HepG2 (cell line): ENCODE data around the gene EFS. TPM values are rescaled to one million over a fixed set of nuclear protein-coding genes. Genes with fewer than 3 reads are reported as not detected.

Experiments
- ATAC-seq: fragments of 200-7000 bp; cut with Tn5 transposase; 3 replicates; pipeline ENCODE4 v1.9.1; 2020; ENCODE audit warnings: mild to moderate bottlenecking, moderate library complexity
- BruUV-seq: library from RNA; stranded (reverse); fragments of 400-500 nt; replicated peaks from 2 replicates; lab custom pipeline; 2021; lab: Mats Ljungman, UMichigan
- CTCF ChIA-PET: fragments of 300-600 bp; formaldehyde crosslinking; extraction: SDS; loops from one replicate; lab custom pipeline; 2021; ENCODE audit warnings: low total read pairs, inconsistent platforms, low intra/inter-chr PET ratio; lab: Yijun Ruan, JAX
- POLR2A ChIA-PET: fragments of 350-600 bp; sonication (Branson Sonifier 250); formaldehyde crosslinking; loops from one replicate; lab custom pipeline; 2020; ENCODE audit warnings: antibody characterized with exemption, inconsistent platforms; lab: Yijun Ruan, JAX
- DNase-seq: peaks from one replicate; pipeline ENCODE4 v3.0.0-alpha.2; 2015; ENCODE audit warnings: low spot score
- FAIRE-seq: peaks from 3 replicates; lab custom pipeline; 2011; peaks lifted over from hg19 to GRCh38; lab: Jason Lieb, UNC
- H2AFZ ChIP-seq: one replicate; pipeline ENCODE4 v1.6.1; 2011; ENCODE audit warnings: low read length, inconsistent platforms
- H3K27ac ChIP-seq: fragments of 300-600 bp; 3 replicates; pipeline ENCODE4 v1.8.0; 2011; ENCODE audit warnings: mixed run types, mild to moderate bottlenecking, mixed read lengths, low read length, inconsistent platforms; ENCODE audit not compliant: insufficient read depth; ENCODE audit errors: extremely low read length
- H3K27me3 ChIP-seq, 2 experiments: fragments of 200-600 bp in 1 of 2; 2 replicates in 1 of 2; 3 replicates in 1 of 2; pipeline versions ENCODE4 v1.6.0 to v1.8.0; 2011; ENCODE audit warnings: low read length in 2 of 2, mild to moderate bottlenecking in 2 of 2, moderate library complexity in 2 of 2, inconsistent platforms in 1 of 2; ENCODE audit not compliant: insufficient read depth in 2 of 2, control insufficient read depth in 1 of 2
- H3K36me3 ChIP-seq, 2 experiments: fragments of 200-600 bp in 1 of 2; replicated peaks in 1 of 2; 2 replicates in 1 of 2; 3 replicates in 1 of 2; pipeline versions ENCODE4 v1.5.1 to v1.8.0; 2011; ENCODE audit warnings: low read length in 2 of 2, inconsistent platforms in 1 of 2; ENCODE audit not compliant: insufficient read depth in 2 of 2, control insufficient read depth in 1 of 2
- H3K4me1 ChIP-seq: 2 replicates; pipeline ENCODE4 v1.5.1; 2012; ENCODE audit warnings: low read length, inconsistent platforms; ENCODE audit not compliant: insufficient read depth
- H3K4me2 ChIP-seq: 2 replicates; pipeline ENCODE4 v1.6.0; 2011; ENCODE audit warnings: low read depth, low read length, inconsistent platforms
- H3K4me3 ChIP-seq, 3 experiments: fragments of 200-600 bp in 1 of 3; sonication (generic), shearing (Covaris generic) in 1 of 3; replicated peaks in 1 of 3; 2 replicates each; pipeline ENCODE4 v1.5.1; 2011 to 2016; ENCODE audit warnings: low read length in 3 of 3, inconsistent platforms in 2 of 3, low read depth in 2 of 3, mild to moderate bottlenecking in 2 of 3, control low read depth in 1 of 3, mixed read lengths in 1 of 3; ENCODE audit not compliant: insufficient read depth in 1 of 3
- H3K79me2 ChIP-seq: one replicate; pipeline ENCODE4 v1.6.1; 2011; ENCODE audit warnings: low read length, inconsistent platforms; ENCODE audit not compliant: insufficient read depth
- H3K9ac ChIP-seq: 2 replicates; pipeline ENCODE4 v1.6.0; 2011; ENCODE audit warnings: mild to moderate bottlenecking, low read depth, low read length, inconsistent platforms; ENCODE audit not compliant: insufficient read depth
- H3K9me3 ChIP-seq: 2 replicates; pipeline ENCODE4 v1.5.1; 2012; ENCODE audit warnings: mild to moderate bottlenecking, low read length
- H4K20me1 ChIP-seq: 2 replicates; pipeline ENCODE4 v1.6.0; 2011; ENCODE audit warnings: inconsistent platforms, mild to moderate bottlenecking, low read length, moderate library complexity; ENCODE audit not compliant: insufficient read depth
- CEBPB ChIP-seq: IDR thresholded peaks from 2 replicates; pipeline ENCODE4 v1.6.1; 2011; ENCODE audit warnings: low read depth, low read length, improper control_type of control experiment, borderline replicate concordance
- HOMEZ ChIP-seq: IDR thresholded peaks from 2 replicates; pipeline ENCODE4 v1.6.1; 2016; ENCODE audit warnings: low read depth
- KDM1A ChIP-seq: IDR thresholded peaks from 2 replicates; pipeline ENCODE4 v1.6.1; 2016; ENCODE audit warnings: missing compliant biosample characterization
- KMT2A ChIP-seq: sonication (generic); formaldehyde crosslinking; IDR thresholded peaks from 2 replicates; pipeline ENCODE4 v1.4.0; 2020; ENCODE audit warnings: missing genetic modification reagents
- MAFK ChIP-seq, 2 experiments: IDR thresholded peaks in 1 of 2; conservative IDR thresholded peaks in 1 of 2; 2 replicates each; pipeline ENCODE4 v1.6.1; 2011; ENCODE audit warnings: improper control_type of control experiment in 2 of 2, low read length in 2 of 2
- MZF1 ChIP-seq: sonication (generic); formaldehyde crosslinking; IDR thresholded peaks from 2 replicates; pipeline ENCODE4 v1.8.1; 2023; ENCODE audit warnings: mild to moderate bottlenecking, missing genetic modification reagents, borderline replicate concordance
- NFE2 ChIP-seq: sonication (generic); formaldehyde crosslinking; IDR thresholded peaks from 2 replicates; pipeline ENCODE4 v1.4.0; 2020; ENCODE audit warnings: missing genetic modification reagents
- NFE2L1 ChIP-seq: sonication (generic); formaldehyde crosslinking; IDR thresholded peaks from 2 replicates; pipeline ENCODE4 v1.4.0; 2020; ENCODE audit warnings: missing genetic modification reagents, mild to moderate bottlenecking, borderline replicate concordance
- SYNCRIP ChIP-seq: fragments of 200-400 bp; formaldehyde crosslinking; IDR thresholded peaks from 2 replicates; pipeline ENCODE4 v1.6.1; 2018; ENCODE audit warnings: mild to moderate bottlenecking, low read depth, low read length; ENCODE audit not compliant: insufficient read depth
- ZFP1 ChIP-seq: IDR thresholded peaks from 2 replicates; pipeline ENCODE4 v1.6.1; 2016
- ZNF225 ChIP-seq: sonication (generic); formaldehyde crosslinking; IDR thresholded peaks from 2 replicates; pipeline ENCODE4 v1.4.0; 2020; ENCODE audit warnings: mild to moderate bottlenecking, missing genetic modification reagents
- ZNF382 ChIP-seq: sonication (generic); formaldehyde crosslinking; IDR thresholded peaks from 2 replicates; pipeline ENCODE4 v1.5.0; 2020; ENCODE audit warnings: missing genetic modification reagents, mild to moderate bottlenecking, borderline replicate concordance
- ZNF550 ChIP-seq: sonication (generic); formaldehyde crosslinking; IDR thresholded peaks from 2 replicates; pipeline ENCODE4 v1.4.0; 2020; ENCODE audit warnings: mild to moderate bottlenecking, missing genetic modification reagents, borderline replicate concordance
- ZNF749 ChIP-seq: sonication (generic); formaldehyde crosslinking; IDR thresholded peaks from 2 replicates; pipeline ENCODE4 v1.8.0; 2022; ENCODE audit warnings: mild to moderate bottlenecking, missing genetic modification reagents, moderate library complexity, borderline replicate concordance
- ZNF761 ChIP-seq: sonication (generic); formaldehyde crosslinking; conservative IDR thresholded peaks from 2 replicates; pipeline ENCODE4 v1.4.0; 2020; ENCODE audit warnings: mild to moderate bottlenecking, missing genetic modification reagents
- WGBS: methylation state at CpG from one replicate; pipeline ENCODE4 v1.1.6; 2017; ENCODE audit warnings: low lambda C conversion rate; 5-methylcytosine and 5-hydroxymethylcytosine counted together
- in situ Hi-C: cut with HindIII; loops from 2 replicates; pipeline ENCODE4 v1.10.0; 2017; ENCODE audit warnings: low pct_unique_long_range_greater_than_20kb; ENCODE audit not compliant: extremely low pct_ligation_motif_present
- intact Hi-C: fragments of 100-400 bp; cut with micrococcal nuclease; formaldehyde crosslinking; loops from one replicate; pipeline ENCODE4 v1.10.0; 2022; ENCODE audit not compliant: unreplicated experiment
- polyA plus RNA-seq, 8 experiments: library from polyadenylated mRNA; depleted of rRNA in 3 of 8; stranded (reverse) in 7 of 8; unstranded in 1 of 8; fragments of >200 nt; fragmentation: Illumina TruSeq in 4 of 8; extraction: Trizol in 4 of 8; gene quantifications; 2 replicates each; pipeline versions ENCODE4 v1.2.1 to v1.2.3, GENCODE V29; 2011 to 2016; ENCODE audit warnings: low read depth in 4 of 8, missing spikeins in 1 of 8, mixed read lengths in 1 of 8; ENCODE audit not compliant: insufficient read depth in 1 of 8
- total RNA-seq, 5 experiments: library from RNA; depleted of rRNA; stranded (reverse); fragments of >200 nt; fragmentation: Illumina TruSeq; extraction: Trizol; gene quantifications; 2 replicates each; pipeline ENCODE4 v1.2.3, GENCODE V29; 2016; ENCODE audit warnings: low read depth in 1 of 5

Gene EFS
- total and polyA plus RNA-seq, 2 of the 13 experiments (the other 11 are each of a cell fraction or from before 2014, with no cell fraction given) = not detected

GRCh38 chr14:23324993-23325392 lies 40.0 kb downstream of the EFS start:
- H3K4me2 ChIP-seq = no peak overlapping the region
- no peak overlapping the region for H3K4me3 ChIP-seq
- no peak overlapping the region for H3K9ac ChIP-seq
- peaks cover 18 to 31% of the 10 kb centered on the region in 2 experiments for H3K36me3 ChIP-seq
- DNase-seq = no peak
- no peak overlapping the region for H3K27ac ChIP-seq
- no peak overlapping the region for H2AFZ ChIP-seq
- no peak for ATAC-seq
- CTCF ChIA-PET = no interaction called here
- in situ Hi-C loops (loop anchor here (5.0 to 25.0 kb wide), 3 partner anchors 52 to 812 kb away; partner anchors contain the start of genes CMTM5, EMC9, FITM1 and PSME1), intact Hi-C loops (loop anchor here (5.0 kb wide), 1 partner anchor 132 kb away; no protein-coding TSS in a partner anchor)
- POLR2A ChIA-PET = interaction anchor here (13.2 kb wide), 1 partner anchor 20 kb away, joined by 1053 read pairs; the partner anchor contains the start of genes BCL2L2 and PPP1R3E
- no peaks in the 10 kb centered on the region for H3K9me3 ChIP-seq
- peaks cover 36% of the 10 kb centered on the region for H3K4me1 ChIP-seq
- TF ChIP-seq ZNF225 (CRISPR knock-in tag) (no peak), MAFK (conservative IDR thresholded peaks at IDR 0.05 in 1 of 2, IDR thresholded peaks at IDR 0.05 in 1 of 2; ENCODE audit: low read length in 2 of 2) (no peak), ZNF749 (CRISPR knock-in tag) (no peak), ZNF382 (CRISPR knock-in tag) (no peak), HOMEZ (CRISPR knock-in tag) (no peak), KMT2A (CRISPR knock-in tag) (no peak), ZFP1 (no peak), ZNF761 (CRISPR knock-in tag) (no peak), MZF1 (no peak), NFE2L1 (CRISPR knock-in tag) (no peak), CEBPB (no peak), ZNF550 (CRISPR knock-in tag) (no peak), NFE2 (CRISPR knock-in tag) (no peak), SYNCRIP (no peak), KDM1A (CRISPR knock-in tag) (no peak)
- H3K79me2 ChIP-seq = peaks cover 23% of the 10 kb centered on the region
- WGBS = 95% methylated on average over 7 of the region's 7 CpGs
- no TSS peak for BruUV-seq
- FAIRE-seq = no peak
- H4K20me1 ChIP-seq = peaks cover 11% of the 10 kb centered on the region; the same call in 1 of the 2 replicates
- peaks cover 0 to 14% of the 10 kb centered on the region in 2 experiments; a peak in 3 of 5 replicates for H3K27me3 ChIP-seq
